H9 (cell line): ENCODE measurements around the gene SPOUT1. TPM values are rescaled to one million over a fixed set of nuclear protein-coding genes. Genes with fewer than 3 reads are reported as not detected.

Source experiments
- DNase-seq: peaks from one replicate; pipeline ENCODE4 v3.0.0-alpha.2; 2017
- H2AFZ ChIP-seq: one replicate; pipeline ENCODE4 v1.6.1; 2013; ENCODE audit warnings: mild to moderate bottlenecking, low read length, control low read depth, moderate library complexity
- H2AK5ac ChIP-seq: 2 replicates; pipeline ENCODE4 v1.6.1; 2013; ENCODE audit warnings: low read length, control low read depth, mixed read lengths; ENCODE audit not compliant: insufficient read length
- H2BK120ac ChIP-seq: one replicate; pipeline ENCODE4 v1.6.1; 2013; ENCODE audit warnings: low read depth, mild to moderate bottlenecking, low read length, control low read depth, inconsistent platforms; ENCODE audit not compliant: poor library complexity, severe bottlenecking
- H2BK12ac ChIP-seq: 2 replicates; pipeline ENCODE4 v1.6.1; 2013; ENCODE audit warnings: low read length, control low read depth, mixed read lengths, low read depth; ENCODE audit not compliant: insufficient read length
- H2BK15ac ChIP-seq: 2 replicates; pipeline ENCODE4 v1.6.1; 2013; ENCODE audit warnings: low read depth, low read length, control low read depth
- H2BK20ac ChIP-seq: one replicate; pipeline ENCODE4 v1.6.1; 2013; ENCODE audit warnings: low read depth, mild to moderate bottlenecking, low read length, control low read depth, inconsistent platforms; ENCODE audit not compliant: poor library complexity, severe bottlenecking
- H2BK5ac ChIP-seq: 2 replicates; pipeline ENCODE4 v1.6.1; 2013; ENCODE audit warnings: low read length, control low read depth, mixed read lengths; ENCODE audit not compliant: insufficient read length
- H3K14ac ChIP-seq: 2 replicates; pipeline ENCODE4 v1.6.1; 2013; ENCODE audit warnings: low read length, control low read depth; ENCODE audit not compliant: insufficient read depth
- H3K18ac ChIP-seq: 2 replicates; pipeline ENCODE4 v1.6.1; 2013; ENCODE audit warnings: low read depth, mild to moderate bottlenecking, mixed read lengths, low read length, control low read depth; ENCODE audit not compliant: insufficient read length
- H3K23ac ChIP-seq: 2 replicates; pipeline ENCODE4 v1.6.1; 2013; ENCODE audit warnings: low read length, control low read depth, mixed read lengths, low read depth; ENCODE audit not compliant: insufficient read length
- H3K23me2 ChIP-seq: 2 replicates; pipeline ENCODE4 v1.6.1; 2013; ENCODE audit warnings: low read depth, mild to moderate bottlenecking, mixed read lengths, low read length, control low read depth; ENCODE audit not compliant: insufficient read length, poor library complexity, severe bottlenecking
- H3K27ac ChIP-seq: 2 replicates; pipeline ENCODE4 v1.5.1; 2013; ENCODE audit warnings: low read length, control low read depth, mixed read lengths, low read depth; ENCODE audit not compliant: insufficient read length
- H3K27me3 ChIP-seq: 2 replicates; pipeline ENCODE4 v1.6.1; 2013; ENCODE audit warnings: low read length, control low read depth, inconsistent platforms; ENCODE audit not compliant: insufficient read depth
- H3K4ac ChIP-seq: 2 replicates; pipeline ENCODE4 v1.6.1; 2013; ENCODE audit warnings: low read depth, mild to moderate bottlenecking, control low read depth, inconsistent platforms, low read length, moderate library complexity
- H3K4me1 ChIP-seq: 2 replicates; pipeline ENCODE4 v1.6.1; 2013; ENCODE audit warnings: low read length, control low read depth, inconsistent platforms; ENCODE audit not compliant: insufficient read depth
- H3K4me2 ChIP-seq: 2 replicates; pipeline ENCODE4 v1.6.1; 2013; ENCODE audit warnings: low read length, control low read depth, mixed read lengths; ENCODE audit not compliant: insufficient read length, insufficient read depth
- H3K56ac ChIP-seq: 2 replicates; pipeline ENCODE4 v1.6.1; 2013; ENCODE audit warnings: low read depth, mild to moderate bottlenecking, mixed read lengths, low read length, control low read depth; ENCODE audit not compliant: insufficient read length
- H3K79me1 ChIP-seq: 2 replicates; pipeline ENCODE4 v1.6.1; 2013; ENCODE audit warnings: low read depth, mild to moderate bottlenecking, moderate library complexity, low read length, control low read depth, inconsistent platforms; ENCODE audit not compliant: insufficient read depth, poor library complexity, severe bottlenecking
- H3K79me2 ChIP-seq: 2 replicates; pipeline ENCODE4 v1.6.1; 2013; ENCODE audit warnings: low read length, control low read depth, inconsistent platforms; ENCODE audit not compliant: insufficient read depth
- H3K9ac ChIP-seq: 2 replicates; pipeline ENCODE4 v1.6.1; 2013; ENCODE audit warnings: low read length, control low read depth, mixed read lengths; ENCODE audit not compliant: insufficient read length; ENCODE audit errors: extremely low read depth
- H3K9me3 ChIP-seq: one replicate; pipeline ENCODE4 v1.6.1; 2013; ENCODE audit warnings: low read depth, low read length, inconsistent platforms; ENCODE audit not compliant: control insufficient read depth
- H3T11ph ChIP-seq: one replicate; pipeline ENCODE4 v1.6.1; 2013; ENCODE audit warnings: mild to moderate bottlenecking, low read length, control low read depth, inconsistent platforms
- H4K20me1 ChIP-seq: one replicate; pipeline ENCODE4 v1.6.1; 2013; ENCODE audit not compliant: control insufficient read depth, insufficient read length, insufficient read depth
- H4K5ac ChIP-seq: 2 replicates; pipeline ENCODE4 v1.6.1; 2013; ENCODE audit warnings: low read depth, mild to moderate bottlenecking, mixed read lengths, low read length, control low read depth; ENCODE audit not compliant: insufficient read length
- H4K8ac ChIP-seq: replicated peaks from 2 replicates; pipeline ENCODE4 v1.6.1; 2013; ENCODE audit warnings: low read length, control low read depth, mixed read lengths, low read depth; ENCODE audit not compliant: insufficient read length
- H4K91ac ChIP-seq: 2 replicates; pipeline ENCODE4 v1.6.1; 2013; ENCODE audit warnings: low read depth, mild to moderate bottlenecking, moderate library complexity, mixed read lengths, low read length, control low read depth; ENCODE audit not compliant: insufficient read length
- H3K27ac Mint-ChIP-seq, 3 experiments: 2 replicates in 2 of 3; 3 replicates in 1 of 3; pipeline ENCODE4 v1.8.0; 2020 to 2021; ENCODE audit warnings: mixed read lengths in 3 of 3, mild to moderate bottlenecking in 1 of 3, moderate library complexity in 1 of 3
- H3K27me3 Mint-ChIP-seq: 2 replicates; pipeline ENCODE4 v1.8.0; 2021; ENCODE audit warnings: low read depth, mild to moderate bottlenecking, moderate library complexity, mixed read lengths
- H3K36me3 Mint-ChIP-seq, 3 experiments: 2 replicates in 2 of 3; 3 replicates in 1 of 3; pipeline ENCODE4 v1.8.0; 2020 to 2021; ENCODE audit warnings: low read depth in 3 of 3, mixed read lengths in 3 of 3; ENCODE audit not compliant: insufficient read depth in 1 of 3
- H3K4me1 Mint-ChIP-seq, 2 experiments: 2 replicates each; pipeline ENCODE4 v1.8.0; 2020; ENCODE audit warnings: mixed read lengths in 2 of 2
- H3K4me3 Mint-ChIP-seq, 2 experiments: 2 replicates in 1 of 2; 3 replicates in 1 of 2; pipeline ENCODE4 v1.8.0; 2020 to 2021; ENCODE audit warnings: mild to moderate bottlenecking in 2 of 2, mixed read lengths in 2 of 2, moderate library complexity in 1 of 2
- H3K9me3 Mint-ChIP-seq, 2 experiments: 2 replicates in 1 of 2; 3 replicates in 1 of 2; pipeline ENCODE4 v1.8.0; 2020; ENCODE audit warnings: mild to moderate bottlenecking in 2 of 2, mixed read lengths in 2 of 2, moderate library complexity in 1 of 2
- CTCF ChIP-seq: fragments of 200-600 bp; sonication (generic); conservative IDR thresholded peaks from 3 replicates; pipeline ENCODE4 v1.8.0; 2021; ENCODE audit warnings: antibody characterized with exemption, mild to moderate bottlenecking
- WGBS: extraction: QIAGEN DNeasy Blood & Tissue Kit; methylation state at CpG from one replicate; pipeline ENCODE4 v1.1.7; 2013; ENCODE audit warnings: missing lambda C conversion rate, low lambda C conversion rate, mixed read lengths; ENCODE audit not compliant: insufficient read length; ENCODE audit errors: extremely low coverage; 5-methylcytosine and 5-hydroxymethylcytosine counted together
- total RNA-seq: library from RNA; stranded (reverse); gene quantifications from 2 replicates; pipeline ENCODE4 v1.2.1, GENCODE V29; 2021

SPOUT1 gene
- total RNA-seq, 1 experiment from 2014 or later = 86.3 TPM

GRCh38 chr9:128771094-128771721 is 58.4 kb downstream of the SPOUT1 start:
- Histone ChIP-seq H4K91ac (no peak overlapping the region), H3K4me1 (no peaks in the 10 kb centered on the region), H3K56ac (no peak overlapping the region), H2BK15ac (no peak overlapping the region), H3K27ac (peak overlapping the region; percentile 31), H2BK12ac (no peak overlapping the region), H3K14ac (peak overlapping the region; percentile 51; the same call in 1 of the 2 replicates), H3K23me2 (peaks cover 12% of the 10 kb centered on the region), H2BK120ac (no peak overlapping the region), H4K20me1 (no peaks in the 10 kb centered on the region), H2AK5ac (no peak overlapping the region), H3K79me2 (no peaks in the 10 kb centered on the region; the same call in 1 of the 2 replicates), H2BK20ac (no peak overlapping the region), H2AFZ (no peak overlapping the region), H3K79me1 (no peaks in the 10 kb centered on the region), H3K18ac (peak overlapping the region; percentile 31), H3K4me2 (peak overlapping the region; percentile 70), H3K27me3 (no peaks in the 10 kb centered on the region), H3T11ph (no peak overlapping the region), H2BK5ac (no peak overlapping the region), H3K9me3 (no peaks in the 10 kb centered on the region), H3K9ac (peak overlapping the region; percentile 76), H3K4ac (no peak overlapping the region), H4K8ac (no peak overlapping the region), H3K23ac (no peak overlapping the region), H4K5ac (no peak overlapping the region)
- peak overlapping the region; percentile 90 to 96 for H3K4me3 Mint-ChIP-seq
- WGBS = no CpG with 5 or more reads among the region's 28 CpGs
- peaks cover 6 to 9% of the 10 kb centered on the region in 2 experiments; a peak in 4 of 5 replicates for H3K9me3 Mint-ChIP-seq
- TF ChIP-seq CTCF = no peak
- DNase-seq = no peak
- H3K4me1 Mint-ChIP-seq = peaks cover 9 to 11% of the 10 kb centered on the region in 2 experiments
- H3K27ac Mint-ChIP-seq = peak overlapping the region; percentile 97 to 98 (median 97)
- peaks cover 2% of the 10 kb centered on the region; the same call in 1 of the 2 replicates for H3K27me3 Mint-ChIP-seq
- H3K36me3 Mint-ChIP-seq = peaks cover 0 to 6% (median 0%) of the 10 kb centered on the region in 3 experiments; a peak in 2 of 7 replicates
